Lung (tissue), 12 donors: ENCODE measurements around the gene RASAL2. TPM values are rescaled to one million over a fixed set of nuclear protein-coding genes. Genes with fewer than 3 reads are reported as not detected.

Experiments
- ATAC-seq: fragments of 200-7000 bp; cut with Tn5 transposase; one replicate; pipeline ENCODE4 v1.9.1; 2020; ENCODE audit warnings: moderate number of reproducible peaks; ENCODE audit not compliant: insufficient read depth, low FRiP score
- DNase-seq, 3 donors: peaks; one replicate each; pipeline ENCODE4 v3.0.0-alpha.2; 2013 to 2017
- H3K27ac ChIP-seq, 2 donors: one replicate each; pipeline ENCODE4 v1.5.1; 2013; ENCODE audit warnings: mild to moderate bottlenecking in 2 of 2, moderate library complexity in 2 of 2, control low read depth in 1 of 2, inconsistent platforms in 1 of 2, low read depth in 1 of 2, low read length in 1 of 2
- H3K27me3 ChIP-seq, 3 donors: one replicate each; pipeline ENCODE4 v1.5.1; 2013; ENCODE audit warnings: low read length in 2 of 3; ENCODE audit not compliant: control insufficient read depth in 3 of 3, insufficient read depth in 3 of 3
- H3K36me3 ChIP-seq, 4 donors: one replicate each; pipeline ENCODE4 v1.5.1; 2013; ENCODE audit warnings: low read length in 4 of 4, mild to moderate bottlenecking in 1 of 4, moderate library complexity in 1 of 4; ENCODE audit not compliant: control insufficient read depth in 4 of 4, insufficient read depth in 4 of 4
- H3K4me1 ChIP-seq, 5 donors: one replicate each; pipeline ENCODE4 v1.5.1; 2013; ENCODE audit warnings: low read length in 5 of 5, mild to moderate bottlenecking in 2 of 5, moderate library complexity in 1 of 5; ENCODE audit not compliant: control insufficient read depth in 5 of 5, insufficient read depth in 5 of 5
- H3K4me3 ChIP-seq: one replicate; pipeline ENCODE4 v1.5.1; 2013; ENCODE audit warnings: mild to moderate bottlenecking, control low read depth, moderate library complexity
- H3K9ac ChIP-seq, 2 donors: one replicate each; pipeline ENCODE4 v1.5.1; 2013; ENCODE audit warnings: low read length in 2 of 2, control low read depth in 1 of 2; ENCODE audit not compliant: insufficient read depth in 1 of 2
- H3K9me3 ChIP-seq, 4 donors: one replicate each; pipeline ENCODE4 v1.5.1; 2013; ENCODE audit warnings: low read length in 3 of 4, mild to moderate bottlenecking in 1 of 4, moderate library complexity in 1 of 4; ENCODE audit not compliant: control insufficient read depth in 4 of 4, insufficient read depth in 3 of 4
- CTCF ChIP-seq: IDR thresholded peaks from 2 replicates; pipeline ENCODE4 v1.5.1; 2012; ENCODE audit warnings: mild to moderate bottlenecking; ENCODE audit errors: control extremely low read depth, extremely low read depth
- WGBS, 2 donors: extraction: QIAGEN DNeasy Blood & Tissue Kit; methylation state at CpG; one replicate each; pipeline ENCODE4 v1.1.7; 2013; 5-methylcytosine and 5-hydroxymethylcytosine counted together
- polyA plus RNA-seq, 2 donors: library from polyadenylated mRNA; stranded (reverse); fragments of 200-250 nt; gene quantifications; one replicate each; pipeline ENCODE4 v1.2.1, GENCODE V29; 2013
- total RNA-seq, 2 donors: library from RNA; depleted of rRNA in 1 of 2; stranded (reverse); fragments of >200 nt in 1 of 2; gene quantifications; one replicate each; pipeline ENCODE4 v1.2.1, GENCODE V29; 2014 to 2021
- donor health status: control.
- donor health status: control.
- donor health status: Bipolar disorder and iron deficiency.
- donor health status: healthy.
- donor health status: DM: yes; HTN: yes; CAD: no.

The RASAL2 gene
- total and polyA plus RNA-seq, 4 donors = 4.9 to 34.8 (median 15.8) TPM

GRCh38 chr1:178048426-178048825 is 45.5 kb upstream of the RASAL2 start:
- no peak for ATAC-seq
- Histone ChIP-seq H3K4me3 (no peak overlapping the region), H3K36me3 (no peaks in the 10 kb centered on the region), H3K27ac (no peak overlapping the region), H3K27me3 (no peaks in the 10 kb centered on the region), H3K4me1 (peaks cover 0 to 22% (median 6%) of the 10 kb centered on the region in 5 donors), H3K9me3 (no peaks in the 10 kb centered on the region), H3K9ac (no peak overlapping the region)
- no peak for DNase-seq
- no peak for TF ChIP-seq CTCF
- 100% methylated on average over 1 of the region's 1 CpG for WGBS, 2 donors

DNA sequence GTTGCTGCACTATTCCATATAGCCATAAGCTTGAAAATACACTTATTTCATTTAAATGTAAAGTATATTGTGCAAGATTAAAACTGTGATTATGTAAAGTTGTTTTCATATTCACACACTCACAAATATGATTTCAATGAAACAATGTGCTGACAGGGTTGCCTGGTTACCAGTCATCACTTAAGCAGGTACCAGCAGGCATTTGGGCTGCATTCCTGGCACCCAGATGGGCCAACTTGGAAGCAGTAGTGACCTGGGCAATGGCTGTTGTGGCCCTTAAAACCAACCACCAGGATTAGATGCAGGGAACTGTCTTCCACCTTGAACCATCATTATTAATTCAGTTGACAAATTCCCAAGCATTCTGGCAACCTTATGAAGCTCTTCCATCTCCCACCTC is 45.0 kb upstream of the RASAL2 start:
- Histone ChIP-seq H3K4me1 (peaks cover 0 to 26% (median 6%) of the 10 kb centered on the region in 5 donors), H3K36me3 (no peaks in the 10 kb centered on the region), H3K27me3 (no peaks in the 10 kb centered on the region), H3K9ac (no peak overlapping the region), H3K4me3 (no peak overlapping the region), H3K27ac (no peak overlapping the region), H3K9me3 (no peaks in the 10 kb centered on the region)
- ATAC-seq = no peak
- TF ChIP-seq CTCF = no peak
- DNase-seq = no peak

GRCh38 chr1:178050084-178050483 is 43.8 kb upstream of the RASAL2 start:
- DNase-seq (no peak), ATAC-seq (no peak)
- H3K4me1 ChIP-seq = peaks cover 0 to 26% (median 6%) of the 10 kb centered on the region in 5 donors
- no peaks in the 10 kb centered on the region for H3K9me3 ChIP-seq
- H3K36me3 ChIP-seq = no peaks in the 10 kb centered on the region
- H3K4me3 ChIP-seq = no peak overlapping the region
- TF ChIP-seq CTCF = no peak
- H3K9ac ChIP-seq = no peak overlapping the region
- H3K27ac ChIP-seq = no peak overlapping the region
- no peaks in the 10 kb centered on the region for H3K27me3 ChIP-seq
- 87 to 91% methylated on average over 6 of the region's 6 CpGs for WGBS, 2 donors

DNA sequence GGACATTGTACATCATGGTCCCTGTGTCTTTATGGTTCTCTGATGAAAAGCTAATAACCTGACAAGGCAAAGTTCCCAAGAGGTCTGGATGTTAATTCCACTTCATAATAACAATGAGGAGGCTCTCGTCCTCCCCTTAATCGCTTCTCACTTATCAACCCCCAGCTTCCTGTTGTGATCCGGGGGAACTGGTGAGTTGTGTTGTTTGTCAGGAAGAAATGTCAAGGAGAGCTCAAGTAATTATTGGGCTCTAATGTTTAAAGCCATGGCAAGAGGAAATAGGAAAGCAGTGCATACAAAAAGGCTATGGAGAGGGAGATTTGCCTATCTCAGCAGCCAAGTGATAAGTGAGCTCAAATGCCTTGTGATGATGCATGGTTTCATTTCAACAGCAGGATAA is 42.8 kb upstream of the RASAL2 start:
- H3K4me1 ChIP-seq = peaks cover 0 to 30% (median 8%) of the 10 kb centered on the region in 5 donors
- no peaks in the 10 kb centered on the region for H3K36me3 ChIP-seq
- H3K4me3 ChIP-seq = no peak overlapping the region
- no peak for DNase-seq
- H3K27ac ChIP-seq = peak overlapping the region; percentile 56 to 63
- no peak for ATAC-seq
- no peaks in the 10 kb centered on the region for H3K9me3 ChIP-seq
- H3K9ac ChIP-seq = no peak overlapping the region
- no peaks in the 10 kb centered on the region for H3K27me3 ChIP-seq
- TF ChIP-seq CTCF = no peak
- WGBS, 2 donors = 37 to 38% methylated on average over 3 of the region's 3 CpGs
